ENCODE results near the gene ALDOA. TPM values are rescaled to one million over a fixed set of nuclear protein-coding genes. Genes with fewer than 3 reads are reported as not detected.

The ALDOA gene
- total and polyA plus RNA-seq, 9 of the 15 experiments (the other 6 are each of a cell fraction or from before 2014, with no cell fraction given) = 311 to 2,224 (median 1,293) TPM

DNA sequence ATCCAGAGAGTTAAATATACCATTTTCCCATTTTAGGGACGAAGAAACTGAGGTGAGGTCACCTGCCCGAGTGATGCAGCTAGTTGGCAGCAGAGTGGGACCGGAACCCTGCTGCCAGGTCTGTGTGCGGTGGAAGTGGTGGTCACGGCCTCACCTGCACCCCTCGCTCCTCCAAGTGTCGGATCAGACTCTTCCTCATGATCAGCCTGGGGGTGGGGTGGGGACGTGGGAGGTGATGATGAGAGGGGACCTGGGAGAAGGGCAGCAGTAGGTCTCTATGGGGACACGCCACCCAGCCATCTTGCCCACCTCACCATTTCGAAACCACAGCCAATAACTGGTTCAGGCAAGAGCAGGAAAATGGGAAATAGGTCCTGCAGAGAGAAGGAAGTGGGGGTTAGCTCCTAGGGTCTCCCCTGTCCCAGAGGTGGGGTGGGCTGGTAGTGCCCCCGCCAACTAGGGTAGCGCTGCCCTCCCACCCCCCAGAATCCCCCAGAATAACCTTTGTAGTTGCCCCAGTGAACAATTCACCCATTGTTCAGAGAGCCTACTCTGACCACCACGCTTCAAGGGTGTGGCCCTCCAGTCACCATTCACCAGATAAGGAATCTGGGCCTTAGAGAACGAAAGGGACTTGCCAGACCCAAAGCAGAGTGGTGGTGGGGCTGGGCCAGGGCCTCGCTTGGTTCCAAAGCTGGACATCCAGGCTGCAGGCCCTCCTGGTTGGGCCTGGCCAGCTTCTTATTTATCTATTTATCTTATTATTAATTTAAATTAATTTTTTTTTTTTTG, 42.7 kb downstream of the ALDOA start:
- Histone ChIP-seq H3K9ac (ENCODE audit: insufficient read depth in 1 of 2, low read depth in 2 of 2, low read length in 2 of 2) (peak overlapping the region; percentile 38 to 79; a peak in 3 of 4 replicates), H3K79me2 (ENCODE audit: control insufficient read depth, insufficient read depth, low read length) (no peaks in the 10 kb centered on the region), H2AFZ (ENCODE audit: low read depth, low read length) (peak overlapping the region; percentile 86), H3K27ac (ENCODE audit: extremely low read depth, low read depth, low read length) (peak overlapping the region; percentile 62; the same call in 2 of the 3 replicates), H3K4me3 (no peak overlapping the region), H3K9me1 (ENCODE audit: control insufficient read depth, insufficient read depth, low read length) (peaks cover 6% of the 10 kb centered on the region), H4K20me1 (replicated peaks; ENCODE audit: control insufficient read depth, insufficient read depth, low read length) (no peaks in the 10 kb centered on the region), H3K4me1 (replicated peaks in 1 of 2; ENCODE audit: control insufficient read depth in 2 of 2, insufficient read depth in 2 of 2, low read length in 2 of 2) (peaks cover 12 to 23% of the 10 kb centered on the region in 2 experiments; a peak in 4 of 5 replicates), H3K4me2 (ENCODE audit: insufficient read depth, low read length) (no peak overlapping the region; the same call in 1 of the 2 replicates), H3K27me3 (ENCODE audit: control insufficient read depth in 2 of 2, insufficient read depth in 2 of 2, low read length in 2 of 2) (no peaks in the 10 kb centered on the region), H3K9me3 (replicated peaks; ENCODE audit: control insufficient read depth, insufficient read depth, low read depth, low read length) (no peaks in the 10 kb centered on the region), H3K36me3 (ENCODE audit: control insufficient read depth, insufficient read depth, low read length) (peaks cover 6% of the 10 kb centered on the region; the same call in 2 of the 3 replicates)
- peak; percentile 64 for ATAC-seq
- ChIA-PET POLR2A (interaction anchor here (0.7 kb wide), 1 partner anchor 301 kb away, joined by 3 read pairs; no protein-coding TSS in a partner anchor), CTCF (ENCODE audit: low intra/inter-chr PET ratio) (no interaction called here)
- intact Hi-C loops (cut with micrococcal nuclease) (no loop called here), in situ Hi-C loops (cut with MboI) (no loop called here)
- peak; percentile 72 for FAIRE-seq
- TF ChIP-seq MYC (IDR thresholded peaks at IDR 0.05; ENCODE audit: low read depth, low read length) (peak; percentile 42; the same call in 1 of the 2 replicates), MYC (CRISPR knock-in tag; IDR thresholded peaks at IDR 0.05; ENCODE audit: borderline replicate concordance, low read depth) (no peak), ZFX (CRISPR knock-in tag; IDR thresholded peaks at IDR 0.05) (peak; percentile 50), EP300 (IDR thresholded peaks at IDR 0.05; ENCODE audit: low read length) (no peak), DPF2 (IDR thresholded peaks at IDR 0.05) (0 out of 2 replicates have a peak, but pooled peaks have one; percentile 34)
- TF ChIP-seq, protein P1, sequence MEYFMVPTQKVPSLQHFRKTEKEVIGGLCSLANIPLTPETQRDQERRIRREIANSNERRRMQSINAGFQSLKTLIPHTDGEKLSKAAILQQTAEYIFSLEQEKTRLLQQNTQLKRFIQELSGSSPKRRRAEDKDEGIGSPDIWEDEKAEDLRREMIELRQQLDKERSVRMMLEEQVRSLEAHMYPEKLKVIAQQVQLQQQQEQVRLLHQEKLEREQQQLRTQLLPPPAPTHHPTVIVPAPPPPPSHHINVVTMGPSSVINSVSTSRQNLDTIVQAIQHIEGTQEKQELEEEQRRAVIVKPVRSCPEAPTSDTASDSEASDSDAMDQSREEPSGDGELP (CRISPR knock-in tag; IDR thresholded peaks at IDR 0.05; ENCODE audit: borderline replicate concordance) = no peak
- BruUV-seq (replicated peaks) = no TSS peak
- 65% methylated on average over 13 of the region's 15 CpGs for WGBS (ENCODE audit: insufficient coverage, low coverage, missing lambda C conversion rate)
- DNase-seq (ENCODE audit: extremely low read depth in 1 of 4, low spot score in 3 of 4) = peak in 2 of 4 experiments; percentile 53 to 57

All from K562 (cell line).